Activated CD8-positive, alpha-beta memory T cell treated with anti-CD3 and anti-CD28 coated beads, Interleukin-2, amount 50 U/mL, for 4 hours (primary cell): Measurements from ENCODE around the gene MORN5.
"Not testable (repeated sequence)": the region's sequence is repeated elsewhere in the genome, so short reads cannot be mapped to it uniquely, and the experiment has no call there.

ENCODE experiments used
- DNase-seq: peaks from one replicate; pipeline ENCODE4 v3.0.0-alpha.2; 2020

Gene MORN5

GRCh38 chr9:122159026-122159924 lies at the start of gene MORN5, which contains the start of gene NDUFA8:
MORN5 (plus strand) TSS chr9:122159908; CDS start chr9:122159973, 65 bp downstream.
NDUFA8 (minus strand) TSS chr9:122159779; CDS start chr9:122159677, 102 bp downstream.
- peak; percentile 96 for DNase-seq

- no peak for DNase-seq
Measured at GRCh38 chr9:122110100-122110833, 49.4 kb upstream of the MORN5 start.

GRCh38 chr9:122111413-122112085 lies 48.2 kb upstream of the MORN5 start:
- no peak for DNase-seq

GRCh38 chr9:122112238-122112637 lies 47.5 kb upstream of the MORN5 start:
- DNase-seq = no peak

GRCh38 chr9:122113574-122113973 lies 46.1 kb upstream of the MORN5 start:
- no peak for DNase-seq

GRCh38 chr9:122115176-122116035 lies 44.3 kb upstream of the MORN5 start:
- DNase-seq = no peak

GRCh38 chr9:122116040-122116439 lies 43.7 kb upstream of the MORN5 start:
- DNase-seq = no peak

GRCh38 chr9:122116448-122117173 lies 43.1 kb upstream of the MORN5 start:
- no peak for DNase-seq

GRCh38 chr9:122117241-122117640 lies 42.5 kb upstream of the MORN5 start:
- not testable (repeated sequence) for DNase-seq

- DNase-seq = no peak
Measured at GRCh38 chr9:122118343-122119165, 41.2 kb upstream of the MORN5 start.

GRCh38 chr9:122119166-122119521 lies 40.6 kb upstream of the MORN5 start:
- DNase-seq = no peak

- DNase-seq = no peak
Measured at GRCh38 chr9:122119721-122120120, 40.0 kb upstream of the MORN5 start.

- DNase-seq = no peak
Measured at GRCh38 chr9:122120316-122121071, 39.2 kb upstream of the MORN5 start.

- DNase-seq = no peak
Measured at GRCh38 chr9:122121391-122121790, 38.3 kb upstream of the MORN5 start.

GRCh38 chr9:122121931-122122330 lies 37.8 kb upstream of the MORN5 start:
- no peak for DNase-seq

GRCh38 chr9:122122468-122122867 lies 37.2 kb upstream of the MORN5 start:
- DNase-seq = no peak

GRCh38 chr9:122122903-122123632 lies 36.6 kb upstream of the MORN5 start:
- DNase-seq = peak; percentile 75

GRCh38 chr9:122124048-122124447 lies 35.7 kb upstream of the MORN5 start:
- DNase-seq = no peak

GRCh38 chr9:122124528-122124927 lies 35.2 kb upstream of the MORN5 start:
- no peak for DNase-seq
